PC-3 (cell line): Measurements from ENCODE around the gene FOXO6.

Source experiments
- CTCF ChIP-seq: fragments of 300-600 bp; sonication (generic); conservative IDR thresholded peaks from 2 replicates; pipeline ENCODE4 v1.5.1; 2017; ENCODE audit warnings: antibody characterized with exemption, low read depth, mild to moderate bottlenecking, low read length
- EZH2 ChIP-seq: fragments of 300-600 bp; sonication (generic); IDR thresholded peaks from one replicate; pipeline ENCODE4 v1.6.1; 2017; ENCODE audit warnings: antibody characterized with exemption, mild to moderate bottlenecking, low read length; ENCODE audit not compliant: unreplicated experiment

GRCh38 chr1:41341772-41342562 is 19.3 kb upstream of the FOXO6 start:
- TF ChIP-seq CTCF (no peak), EZH2 (no peak)
